Measurements from ENCODE around the gene ISL2. TPM values are rescaled to one million over a fixed set of nuclear protein-coding genes. Genes with fewer than 3 reads are reported as not detected.
A peak's percentile ranks its signal among the peaks of the same experiment; 100 is the strongest.

Gene ISL2
- total and polyA plus RNA-seq, 2 of the 13 experiments (the other 11 are each of a cell fraction or from before 2014, with no cell fraction given): 4.3 to 5.1 TPM

- peak overlapping the region; percentile 67 to 76 (median 72); a peak in 5 of 6 replicates for H3K4me3 ChIP-seq (replicated peaks in 1 of 3; ENCODE audit: insufficient read depth in 1 of 3, low read depth in 2 of 3, low read length in 3 of 3)
- CTCF ChIA-PET (ENCODE audit: low intra/inter-chr PET ratio, low total read pairs): no interaction called here
- intact Hi-C loops (cut with micrococcal nuclease; ENCODE audit: unreplicated experiment): no loop called here
- H3K4me1 ChIP-seq (ENCODE audit: insufficient read depth, low read length): peaks cover 14% of the 10 kb centered on the region
- H3K79me2 ChIP-seq (ENCODE audit: insufficient read depth, low read length): no peaks in the 10 kb centered on the region
- no peak for DNase-seq (ENCODE audit: low spot score)
- ATAC-seq: peak; percentile 62
- WGBS (ENCODE audit: low lambda C conversion rate): 96% methylated on average over 43 of the region's 74 CpGs
- in situ Hi-C loops (cut with HindIII; ENCODE audit: extremely low pct_ligation_motif_present, low pct_unique_long_range_greater_than_20kb): no loop called here
- H4K20me1 ChIP-seq (ENCODE audit: insufficient read depth, low read length): no peaks in the 10 kb centered on the region
- H3K36me3 ChIP-seq (replicated peaks in 1 of 2; ENCODE audit: control insufficient read depth in 1 of 2, insufficient read depth in 2 of 2, low read length in 2 of 2): peaks cover 0 to 9% of the 10 kb centered on the region in 2 experiments; a peak in 3 of 5 replicates
- peak overlapping the region; percentile 77 for H3K9ac ChIP-seq (ENCODE audit: insufficient read depth, low read depth, low read length)
- peak overlapping the region; percentile 67 for H3K27ac ChIP-seq (ENCODE audit: extremely low read length, insufficient read depth, low read length)
- no peaks in the 10 kb centered on the region for H3K9me3 ChIP-seq (ENCODE audit: low read length)
- no peak overlapping the region for H2AFZ ChIP-seq (ENCODE audit: low read length)
- no peaks in the 10 kb centered on the region for H3K27me3 ChIP-seq (ENCODE audit: control insufficient read depth in 1 of 2, insufficient read depth in 2 of 2, low read length in 2 of 2)
- H3K4me2 ChIP-seq (ENCODE audit: low read depth, low read length): peak overlapping the region; percentile 78
- no peak for FAIRE-seq
- POLR2A ChIA-PET: interaction anchor here (3.0 kb wide), 1 partner anchor 10 kb away, joined by 91 read pairs; the partner anchor contains the start of gene ISL2
- BruUV-seq (replicated peaks): no TSS peak
- TF ChIP-seq POLR2A (IDR thresholded peaks at IDR 0.05; ENCODE audit: insufficient read depth in 1 of 2, low read depth in 2 of 2, low read length in 2 of 2) (0 out of 4 replicates have a peak, but pooled peaks of 1 of the 2 experiments have one; percentile 1), ZNF687 (CRISPR knock-in tag; IDR thresholded peaks at IDR 0.05) (peak; percentile 67; the same call in 1 of the 2 replicates), ZFYVE20 (CRISPR knock-in tag; IDR thresholded peaks at IDR 0.05; ENCODE audit: borderline replicate concordance, low read depth) (no peak), AGO2 (optimal IDR thresholded peaks at IDR 0.05; ENCODE audit: low read depth, low read length) (peak; percentile 6), USF2 (IDR thresholded peaks at IDR 0.05; ENCODE audit: low read depth, low read length) (no peak), USF2 (CRISPR knock-in tag; IDR thresholded peaks at IDR 0.05; ENCODE audit: borderline replicate concordance) (0 out of 2 replicates have a peak, but pooled peaks have one; percentile 31), MAZ (IDR thresholded peaks at IDR 0.05; ENCODE audit: borderline replicate concordance, low read depth, low read length) (no peak), MAZ (CRISPR knock-in tag; IDR thresholded peaks at IDR 0.05; ENCODE audit: low read depth) (no peak), ZBTB33 (CRISPR knock-in tag; IDR thresholded peaks at IDR 0.05) (peak; percentile 25; the same call in 1 of the 2 replicates), ZZZ3 (CRISPR knock-in tag; IDR thresholded peaks at IDR 0.05; ENCODE audit: borderline replicate concordance) (0 out of 2 replicates have a peak, but pooled peaks have one; percentile 35), MXI1 (IDR thresholded peaks at IDR 0.05; ENCODE audit: borderline replicate concordance, low read depth, low read length) (no peak), ZNF740 (CRISPR knock-in tag; IDR thresholded peaks at IDR 0.05) (no peak), STAG1 (CRISPR knock-in tag; IDR thresholded peaks at IDR 0.05) (0 out of 2 replicates have a peak, but pooled peaks have one; percentile 1), FOSL2 (CRISPR knock-in tag; IDR thresholded peaks at IDR 0.05) (no peak)
Measured at GRCh38 chr15:76346669-76347481, 10.3 kb downstream of the ISL2 start.
